GM19099 (cell line): Measurements from ENCODE around the gene MSI2.

Source experiments
- POLR2A ChIP-seq: IDR thresholded peaks from 3 replicates; pipeline ENCODE4 v1.6.1; 2011; ENCODE audit warnings: low read depth; ENCODE audit not compliant: insufficient read length; ENCODE audit errors: extremely low read depth

MSI2 gene

DNA sequence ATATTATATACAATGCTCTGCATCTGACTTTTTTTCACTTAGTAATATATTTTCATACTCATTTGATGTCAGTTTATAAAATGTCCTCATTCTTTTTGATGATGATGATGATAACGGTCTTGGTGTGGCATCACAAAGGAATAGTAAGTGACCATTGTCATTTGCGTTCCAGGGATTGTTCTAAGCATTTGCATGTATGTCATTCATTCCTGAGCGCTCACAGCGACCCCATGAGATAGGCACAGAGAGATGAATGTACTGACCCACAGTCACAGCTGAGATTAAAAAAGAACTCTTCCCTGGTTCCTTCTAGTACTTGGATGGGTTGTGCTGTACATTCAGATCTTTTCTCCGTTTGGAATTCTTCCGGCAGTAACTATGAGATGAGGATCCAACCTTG is 21.2 kb upstream of the MSI2 start:
- TF ChIP-seq POLR2A: no peak

DNA sequence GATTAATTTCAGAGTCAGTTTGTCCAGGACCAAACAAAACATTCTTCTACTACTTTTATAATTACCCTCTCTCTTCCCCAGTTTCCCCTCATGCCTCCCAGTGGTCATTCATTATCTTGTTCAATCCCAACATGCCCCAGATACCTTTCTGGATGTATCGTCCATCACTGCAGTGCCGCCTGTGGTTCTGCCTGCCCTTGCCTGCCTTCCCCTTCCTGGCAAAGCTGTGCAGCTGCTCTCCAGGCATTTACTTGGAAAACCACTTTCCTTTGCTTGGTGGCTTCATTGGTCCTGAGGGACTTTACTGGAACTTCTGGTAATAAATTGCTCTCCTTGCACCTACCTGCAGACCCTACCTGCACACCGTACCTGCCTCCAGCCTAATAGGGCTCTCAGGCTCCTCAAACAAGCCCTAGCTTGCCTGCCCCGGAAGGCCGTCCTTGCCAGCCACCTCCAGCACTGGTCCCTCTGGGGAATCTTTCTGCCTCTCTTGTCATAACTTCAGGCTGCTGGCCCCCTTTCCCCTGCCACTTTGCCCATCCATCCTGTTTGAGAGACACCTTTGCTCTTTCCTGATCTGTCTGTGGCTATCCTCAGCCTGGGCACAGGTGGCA is 19.5 kb upstream of the MSI2 start:
- no peak for TF ChIP-seq POLR2A

DNA sequence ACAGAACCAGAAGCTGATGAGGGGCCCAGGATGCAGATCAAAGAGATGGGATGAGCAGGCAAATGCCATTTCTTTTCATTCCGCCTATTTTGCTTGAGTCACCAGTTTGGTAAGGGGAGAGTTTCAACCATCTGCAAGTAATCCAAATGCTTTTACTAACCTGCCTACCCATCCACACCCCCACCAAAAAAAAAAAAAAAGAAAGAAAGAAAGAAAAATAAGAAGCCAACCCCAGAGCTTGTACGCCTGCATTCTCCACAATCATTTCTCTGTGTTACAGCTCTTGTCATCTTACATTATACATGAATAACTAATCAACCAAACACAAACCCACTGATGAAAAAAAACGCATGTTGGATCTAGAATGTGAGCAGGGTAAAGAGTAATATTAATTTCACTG is 15.7 kb upstream of the MSI2 start:
- no peak for TF ChIP-seq POLR2A

DNA sequence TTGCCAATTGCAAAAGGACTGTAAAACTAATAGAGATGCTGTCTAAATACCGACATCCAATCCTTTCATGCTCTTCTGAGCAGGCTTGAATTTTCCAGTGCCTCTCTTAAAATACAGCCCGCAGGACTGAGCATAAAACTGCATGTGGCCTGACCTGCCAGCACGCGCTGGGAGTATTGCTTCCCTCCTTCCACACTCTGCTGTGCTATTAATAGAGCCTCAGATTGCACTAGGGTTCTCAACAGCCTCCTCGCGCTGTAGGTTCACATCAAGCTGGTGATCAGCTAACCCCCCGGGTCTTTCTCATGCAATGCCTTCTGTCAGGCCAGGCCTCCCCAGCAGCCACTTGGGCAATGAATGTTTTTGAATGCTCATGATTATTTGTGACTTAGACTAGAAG is 14.2 kb upstream of the MSI2 start:
- TF ChIP-seq POLR2A: no peak

DNA sequence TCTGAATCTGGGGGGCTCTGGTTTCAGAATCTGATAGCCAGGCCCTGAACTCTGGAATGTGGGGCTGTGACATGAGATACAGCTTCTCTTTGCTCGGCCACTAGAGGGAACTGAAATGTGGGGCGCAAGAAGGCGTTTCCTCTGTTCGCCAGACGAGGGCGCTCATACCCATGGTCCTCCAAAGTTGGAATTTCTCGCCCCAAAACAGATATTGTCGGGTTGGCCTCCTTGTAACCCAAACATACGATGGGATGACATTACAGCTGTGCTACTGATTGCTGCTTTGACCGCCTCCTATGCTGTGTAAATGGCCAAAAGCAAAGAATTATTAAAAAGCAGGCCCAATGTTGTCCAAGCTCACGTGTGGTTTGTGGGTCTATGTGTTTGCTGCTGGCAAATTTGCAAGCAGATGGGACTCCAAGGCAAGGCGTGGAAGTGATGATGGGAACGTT is 13.1 kb upstream of the MSI2 start:
- TF ChIP-seq POLR2A: no peak

DNA sequence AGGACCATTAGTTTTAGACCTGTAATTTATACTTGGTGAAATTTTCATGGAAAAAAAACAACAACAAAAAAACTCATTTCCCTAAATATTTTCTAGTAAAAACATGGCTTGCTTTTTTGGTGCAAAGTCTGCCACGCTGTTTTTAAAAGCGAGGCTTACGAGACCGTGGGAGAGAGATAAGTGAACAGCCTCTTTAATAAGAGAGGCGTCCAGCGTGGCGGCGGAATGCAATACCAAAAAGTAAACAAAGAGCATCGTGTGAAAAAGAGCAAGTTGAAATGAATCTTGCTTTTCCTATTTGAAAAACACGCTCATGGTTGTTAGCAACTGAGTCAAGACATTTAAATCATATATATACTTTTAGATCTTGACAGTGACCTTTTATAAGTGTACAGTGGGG is 10.5 kb upstream of the MSI2 start:
- TF ChIP-seq POLR2A: no peak

DNA sequence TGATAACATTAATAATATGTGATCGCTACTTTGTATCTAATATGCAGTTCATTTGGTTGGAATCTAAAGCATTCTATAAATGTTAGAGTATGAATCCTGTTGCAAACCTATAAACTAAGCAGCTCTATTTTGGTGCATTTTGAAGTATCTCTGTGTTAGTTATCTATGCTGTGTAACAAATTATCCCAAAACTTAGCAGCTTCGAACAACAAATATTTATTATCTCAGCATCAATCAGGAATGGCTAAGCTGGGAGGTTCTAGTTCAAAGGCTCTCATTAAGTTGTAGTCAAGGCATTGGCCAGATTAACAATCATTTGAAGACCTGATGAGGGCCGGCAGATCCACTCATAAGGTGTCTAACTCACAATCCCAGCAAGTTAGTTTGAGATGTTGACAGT is 10.1 kb upstream of the MSI2 start:
- TF ChIP-seq POLR2A: no peak

DNA sequence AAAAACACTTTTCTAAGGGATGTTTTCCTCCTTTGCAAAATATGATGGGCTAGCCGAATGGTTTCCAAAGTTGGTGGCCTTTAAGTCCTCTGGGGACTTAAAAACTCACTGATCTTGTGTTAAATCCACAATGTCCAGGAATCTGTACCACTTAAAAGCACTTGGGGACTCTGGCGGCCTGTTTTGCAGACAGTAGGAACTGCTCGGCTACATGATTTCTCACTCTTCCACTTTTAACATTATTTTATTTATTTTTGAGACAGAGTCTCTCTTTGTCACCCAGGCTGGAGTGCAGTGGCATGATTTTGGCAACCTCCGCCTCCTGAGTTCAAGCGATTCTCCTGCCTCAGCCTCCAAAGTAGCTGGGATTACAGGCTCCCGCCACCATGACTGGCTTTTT is 9.1 kb upstream of the MSI2 start:
- no peak for TF ChIP-seq POLR2A

DNA sequence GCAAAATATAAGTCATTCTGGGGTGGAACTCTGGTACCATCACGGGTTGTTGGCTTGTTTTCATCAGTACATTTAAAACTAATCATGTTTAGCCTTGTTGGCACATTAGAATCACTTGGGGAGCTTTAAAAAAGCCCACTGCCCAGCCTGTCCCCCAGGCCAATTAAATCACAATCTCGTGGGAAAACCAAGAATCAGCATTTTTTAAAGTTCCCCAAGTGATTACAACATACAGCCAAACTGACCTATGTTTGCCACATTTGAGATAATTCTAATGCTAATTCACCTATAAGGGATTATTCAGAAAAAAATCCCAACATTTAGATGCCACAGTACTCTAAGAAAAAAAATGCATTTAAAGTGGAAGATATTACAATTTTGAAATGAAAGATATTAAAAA is 8.4 kb upstream of the MSI2 start:
- TF ChIP-seq POLR2A: no peak

DNA sequence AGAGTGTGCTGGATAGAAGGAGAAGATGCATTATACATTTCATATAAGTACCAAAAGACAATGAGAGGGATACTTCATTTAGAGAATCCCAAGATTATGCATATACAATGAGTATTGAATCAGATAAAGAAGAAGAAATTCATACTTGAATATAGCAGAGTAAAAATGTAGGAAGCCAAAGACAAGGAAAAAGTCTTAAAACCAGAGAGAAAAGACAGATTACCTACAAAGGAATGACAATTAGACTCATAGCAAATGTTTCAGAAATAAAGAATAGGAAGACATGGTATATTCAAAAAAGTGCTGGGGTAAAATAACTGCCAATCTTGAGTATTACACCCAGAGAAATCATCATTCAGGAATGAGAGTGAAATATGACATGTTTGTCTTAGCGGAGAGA is 6.8 kb upstream of the MSI2 start:
- no peak for TF ChIP-seq POLR2A

DNA sequence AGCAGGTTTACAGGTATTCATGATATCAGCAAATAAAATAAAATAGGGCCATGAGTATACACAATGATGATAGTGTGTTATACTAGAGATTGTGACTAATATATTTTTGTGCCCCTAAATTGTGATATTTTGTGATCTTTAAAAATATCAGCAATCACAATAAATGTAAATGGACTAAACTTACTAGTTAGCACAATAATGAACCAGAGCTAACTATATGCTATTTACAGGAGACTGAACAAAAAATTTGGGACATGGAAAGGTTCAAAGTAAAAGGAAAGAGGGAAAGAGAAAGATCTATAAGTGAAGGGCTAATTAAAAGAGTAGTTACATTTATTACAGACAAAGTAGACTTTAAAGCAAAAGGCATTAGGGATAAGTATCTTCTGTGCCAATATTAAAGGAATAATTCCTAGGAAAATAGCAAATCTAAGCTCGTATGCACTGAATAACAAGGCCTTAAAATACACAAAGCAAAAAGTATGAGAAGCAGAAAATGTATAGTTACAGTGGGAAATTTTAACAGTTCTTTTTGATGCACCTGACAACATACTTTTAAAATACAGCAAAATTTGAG is 5.0 kb upstream of the MSI2 start:
- TF ChIP-seq POLR2A: no peak

DNA sequence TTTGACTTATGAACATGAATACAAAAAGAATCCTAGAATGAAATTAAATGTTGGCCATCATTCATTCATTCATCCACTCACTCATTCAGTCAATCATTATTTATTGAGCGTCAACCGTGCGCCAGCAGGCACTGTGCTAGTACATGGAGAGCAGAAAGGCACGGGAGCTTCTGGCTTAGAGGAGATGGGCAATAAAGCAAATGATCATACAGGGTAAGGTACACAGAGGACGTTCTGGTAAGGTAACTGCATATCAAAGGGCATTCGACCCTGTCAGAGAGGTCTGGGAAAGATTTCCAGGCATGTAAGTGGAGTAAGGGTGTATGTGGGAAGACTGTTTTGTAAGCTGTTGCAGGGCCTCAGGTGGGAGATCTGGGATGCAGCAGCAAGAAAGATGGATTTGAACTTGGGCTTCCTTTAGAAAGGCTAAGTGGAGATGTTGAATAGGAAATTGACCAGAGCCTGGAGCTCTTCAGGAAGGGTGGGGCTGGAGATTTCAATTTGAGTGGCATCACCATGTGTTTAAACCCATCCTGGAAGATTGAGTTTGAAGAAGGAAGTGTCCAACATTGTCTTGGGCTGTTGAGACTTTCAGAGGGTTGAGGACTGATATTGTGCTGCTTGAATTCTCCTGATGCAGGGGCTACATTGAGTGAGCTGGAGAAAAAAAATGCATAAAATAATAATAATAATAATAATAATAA is 2.8 kb upstream of the MSI2 start:
- TF ChIP-seq POLR2A: no peak

DNA sequence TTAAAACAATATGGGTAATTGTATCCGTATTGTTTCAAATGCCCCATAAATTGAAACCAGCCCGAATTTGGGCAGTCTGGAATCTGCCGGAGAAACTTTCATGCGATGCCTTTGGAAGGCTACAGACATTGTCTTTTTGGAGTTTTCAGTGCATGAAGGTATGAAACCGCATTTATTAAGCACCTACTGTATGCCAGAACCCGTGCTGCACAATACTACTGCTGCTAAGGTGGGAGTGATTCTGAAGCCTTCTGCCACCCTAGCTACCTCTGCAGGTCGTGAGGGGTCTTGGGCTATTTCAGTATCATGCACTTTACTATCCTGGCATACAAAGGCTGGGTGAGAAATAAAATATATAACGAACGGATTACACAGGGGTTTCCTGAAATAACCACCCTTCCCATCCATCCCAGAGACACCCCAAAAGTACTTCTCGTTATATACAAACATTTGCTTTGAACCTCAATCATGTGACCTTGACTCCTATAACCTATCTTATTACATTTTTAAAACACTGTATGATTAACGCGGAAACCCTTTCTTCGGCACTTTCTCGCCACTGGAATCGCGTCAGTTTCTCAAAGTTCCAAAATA is 1.0 kb upstream of the MSI2 start:
- TF ChIP-seq POLR2A: no peak

DNA sequence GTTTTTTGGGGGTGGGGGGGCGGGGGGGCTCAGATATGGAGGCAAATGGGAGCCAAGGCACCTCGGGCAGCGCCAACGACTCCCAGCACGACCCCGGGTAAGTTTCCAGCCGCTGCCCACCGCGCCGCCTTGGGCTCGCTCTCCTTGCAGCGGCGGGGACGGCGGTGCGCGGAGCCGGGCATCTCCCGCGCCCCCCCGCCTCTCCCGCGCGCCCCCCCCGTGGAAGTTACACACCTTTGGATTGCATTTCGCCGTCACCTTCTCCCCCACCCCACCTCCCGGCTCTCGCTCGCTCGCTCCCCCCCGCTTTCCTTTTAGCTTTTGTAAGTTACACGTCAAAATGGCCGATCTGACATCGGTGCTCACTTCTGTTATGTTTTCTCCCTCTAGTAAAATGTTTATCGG is 387 bp downstream of the MSI2 start:
- no peak for TF ChIP-seq POLR2A

DNA sequence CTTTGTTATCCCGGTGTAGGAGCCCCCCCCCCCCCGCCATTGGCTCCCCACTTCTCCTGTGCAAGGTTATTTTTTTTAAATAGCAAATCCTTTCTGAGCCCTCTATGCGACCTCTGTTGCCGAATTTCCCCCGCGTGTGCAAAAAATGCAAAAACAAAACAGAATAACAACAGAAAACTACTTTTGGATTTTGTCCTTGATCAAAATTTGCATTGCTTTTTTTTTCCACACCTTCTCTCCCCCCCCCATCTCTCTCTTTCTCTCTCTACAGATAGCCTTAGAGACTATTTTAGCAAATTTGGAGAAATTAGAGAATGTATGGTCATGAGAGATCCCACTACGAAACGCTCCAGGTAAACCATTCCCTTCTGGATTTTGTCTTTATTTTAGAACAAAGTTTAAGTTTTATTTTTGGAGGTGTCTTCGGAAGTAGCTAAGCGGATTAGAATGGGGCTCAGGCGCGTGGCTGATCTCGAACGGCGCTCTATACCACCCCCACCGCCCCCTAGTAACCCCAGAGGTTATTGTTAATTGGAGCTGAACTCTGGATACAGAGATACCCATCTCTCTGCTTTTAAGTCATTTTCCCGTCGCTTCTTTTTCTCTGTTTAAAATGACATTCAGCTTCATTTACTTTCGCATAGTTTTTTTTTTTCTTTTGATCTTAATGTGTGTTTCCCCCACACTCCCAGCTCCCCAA is 1.0 kb downstream of the MSI2 start:
- TF ChIP-seq POLR2A: no peak

DNA sequence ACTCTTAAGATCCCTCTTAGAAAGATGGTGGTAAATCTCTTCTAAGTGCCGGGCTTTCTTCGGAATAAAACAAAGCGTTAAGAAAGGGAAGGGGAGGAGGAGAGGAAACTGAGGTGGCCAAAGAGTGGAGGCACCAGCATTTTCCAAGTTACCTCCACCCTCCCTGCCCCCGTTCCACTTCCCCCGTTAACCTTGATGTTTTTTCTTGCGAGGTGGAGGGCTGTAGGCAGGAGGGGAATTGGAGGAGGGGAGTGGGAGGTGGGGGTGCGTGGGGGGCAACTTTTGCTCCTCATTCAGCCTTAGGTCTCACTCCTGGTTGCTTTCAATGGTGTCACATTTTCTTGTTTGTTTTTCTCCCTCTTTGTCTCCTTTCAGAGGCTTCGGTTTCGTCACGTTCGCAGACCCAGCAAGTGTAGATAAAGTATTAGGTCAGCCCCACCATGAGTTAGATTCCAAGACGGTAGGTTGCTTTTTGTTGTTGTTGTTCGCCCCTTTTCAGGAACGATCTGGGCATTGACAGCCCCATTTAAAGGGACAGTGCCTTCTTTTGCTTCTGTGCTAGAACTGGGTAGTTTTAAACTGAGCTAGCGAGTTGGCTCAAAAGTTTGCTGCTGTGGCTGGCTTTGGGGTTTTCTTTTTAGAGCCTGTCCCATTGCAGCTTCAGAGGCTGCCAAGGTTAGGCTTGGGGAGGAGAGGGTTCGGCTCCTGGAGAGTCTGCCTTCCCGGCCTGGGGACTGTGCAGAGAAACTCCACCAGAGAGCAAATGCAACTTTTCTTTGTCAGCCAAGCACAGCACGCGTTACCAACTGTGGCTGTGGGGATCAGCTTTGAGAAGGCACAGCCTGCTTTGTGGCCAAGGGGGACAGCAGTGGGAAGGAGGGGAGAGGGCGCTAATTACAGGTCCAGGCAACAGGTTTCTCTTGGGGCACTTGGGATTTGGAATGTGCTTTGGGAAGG is 1.9 kb downstream of the MSI2 start:
- peak; percentile 19 for TF ChIP-seq POLR2A
